ENCODE data around the gene EEFSEC. TPM values are rescaled to one million over a fixed set of nuclear protein-coding genes. Genes with fewer than 3 reads are reported as not detected.
A peak's percentile ranks its signal among the peaks of the same experiment; 100 is the strongest.

Gene EEFSEC
- total RNA-seq, 1 donor from 2014 or later = 6.1 TPM

GRCh38 chr3:128442070-128442469, 288.8 kb downstream of the EEFSEC start:
- no peaks in the 10 kb centered on the region for H3K4me1 ChIP-seq (ENCODE audit: insufficient read depth, low read length)
- DNase-seq (ENCODE audit: low read depth) = no peak
- no peak overlapping the region for H3K27ac ChIP-seq (ENCODE audit: low read depth, low read length)
- no peak for FAIRE-seq
- H3K27me3 ChIP-seq (ENCODE audit: insufficient read depth, low read length) = peaks cover 25% of the 10 kb centered on the region
- no peaks in the 10 kb centered on the region for H4K20me1 ChIP-seq (ENCODE audit: insufficient read depth, low read length)
- TF ChIP-seq EZH2 (IDR thresholded peaks at IDR 0.05; ENCODE audit: insufficient read depth, low read length) = no peak
- Mint-ChIP-seq H3K27me3 (ENCODE audit: low read depth, unreplicated experiment) (peaks cover 64% of the 10 kb centered on the region), H3K4me3 (ENCODE audit: unreplicated experiment) (no peak overlapping the region), H3K4me1 (ENCODE audit: low read depth, unreplicated experiment) (no peaks in the 10 kb centered on the region), H3K27ac (ENCODE audit: unreplicated experiment) (no peak overlapping the region), H3K36me3 (ENCODE audit: low read depth, unreplicated experiment) (peaks cover 2% of the 10 kb centered on the region), H3K9me3 (ENCODE audit: unreplicated experiment) (peaks cover 7% of the 10 kb centered on the region)
- H3K9ac ChIP-seq (ENCODE audit: low read length) = no peak overlapping the region
- H3K79me2 ChIP-seq (ENCODE audit: insufficient read depth, low read length) = no peaks in the 10 kb centered on the region
- no peaks in the 10 kb centered on the region for H3K36me3 ChIP-seq (ENCODE audit: insufficient read depth, low read length)
- no peak overlapping the region for H2AFZ ChIP-seq (ENCODE audit: low read depth, low read length)
- H3K4me3 ChIP-seq (ENCODE audit: insufficient read depth, low read depth, low read length) = no peak overlapping the region
- peaks cover 2% of the 10 kb centered on the region for H3K9me3 ChIP-seq (ENCODE audit: insufficient read depth, low read depth, low read length)
- no peak overlapping the region for H3K4me2 ChIP-seq (ENCODE audit: low read length)

GRCh38 chr3:128442949-128443348, 289.7 kb downstream of the EEFSEC start:
- Histone ChIP-seq H3K27ac (ENCODE audit: low read depth, low read length) (no peak overlapping the region), H2AFZ (ENCODE audit: low read depth, low read length) (no peak overlapping the region), H3K36me3 (ENCODE audit: insufficient read depth, low read length) (no peaks in the 10 kb centered on the region), H3K79me2 (ENCODE audit: insufficient read depth, low read length) (no peaks in the 10 kb centered on the region), H3K27me3 (ENCODE audit: insufficient read depth, low read length) (peaks cover 28% of the 10 kb centered on the region), H3K9me3 (ENCODE audit: insufficient read depth, low read depth, low read length) (peaks cover 2% of the 10 kb centered on the region), H4K20me1 (ENCODE audit: insufficient read depth, low read length) (no peaks in the 10 kb centered on the region), H3K4me2 (ENCODE audit: low read length) (no peak overlapping the region), H3K4me3 (ENCODE audit: insufficient read depth, low read depth, low read length) (no peak overlapping the region), H3K9ac (ENCODE audit: low read length) (no peak overlapping the region), H3K4me1 (ENCODE audit: insufficient read depth, low read length) (no peaks in the 10 kb centered on the region)
- no peak overlapping the region for H3K4me3 Mint-ChIP-seq (ENCODE audit: unreplicated experiment)
- peak overlapping the region; percentile 29 for H3K27ac Mint-ChIP-seq (ENCODE audit: unreplicated experiment)
- DNase-seq (ENCODE audit: low read depth) (no peak), FAIRE-seq (no peak)
- peaks cover 11% of the 10 kb centered on the region for H3K9me3 Mint-ChIP-seq (ENCODE audit: unreplicated experiment)
- H3K36me3 Mint-ChIP-seq (ENCODE audit: low read depth, unreplicated experiment) = peaks cover 2% of the 10 kb centered on the region
- H3K4me1 Mint-ChIP-seq (ENCODE audit: low read depth, unreplicated experiment) = no peaks in the 10 kb centered on the region
- no peak for TF ChIP-seq EZH2 (IDR thresholded peaks at IDR 0.05; ENCODE audit: insufficient read depth, low read length)
- TF ChIP-seq, protein P1, sequence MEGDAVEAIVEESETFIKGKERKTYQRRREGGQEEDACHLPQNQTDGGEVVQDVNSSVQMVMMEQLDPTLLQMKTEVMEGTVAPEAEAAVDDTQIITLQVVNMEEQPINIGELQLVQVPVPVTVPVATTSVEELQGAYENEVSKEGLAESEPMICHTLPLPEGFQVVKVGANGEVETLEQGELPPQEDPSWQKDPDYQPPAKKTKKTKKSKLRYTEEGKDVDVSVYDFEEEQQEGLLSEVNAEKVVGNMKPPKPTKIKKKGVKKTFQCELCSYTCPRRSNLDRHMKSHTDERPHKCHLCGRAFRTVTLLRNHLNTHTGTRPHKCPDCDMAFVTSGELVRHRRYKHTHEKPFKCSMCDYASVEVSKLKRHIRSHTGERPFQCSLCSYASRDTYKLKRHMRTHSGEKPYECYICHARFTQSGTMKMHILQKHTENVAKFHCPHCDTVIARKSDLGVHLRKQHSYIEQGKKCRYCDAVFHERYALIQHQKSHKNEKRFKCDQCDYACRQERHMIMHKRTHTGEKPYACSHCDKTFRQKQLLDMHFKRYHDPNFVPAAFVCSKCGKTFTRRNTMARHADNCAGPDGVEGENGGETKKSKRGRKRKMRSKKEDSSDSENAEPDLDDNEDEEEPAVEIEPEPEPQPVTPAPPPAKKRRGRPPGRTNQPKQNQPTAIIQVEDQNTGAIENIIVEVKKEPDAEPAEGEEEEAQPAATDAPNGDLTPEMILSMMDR (IDR thresholded peaks at IDR 0.05; ENCODE audit: insufficient read depth, low read depth, low read length) = no peak
- peaks cover 62% of the 10 kb centered on the region for H3K27me3 Mint-ChIP-seq (ENCODE audit: low read depth, unreplicated experiment)

GRCh38 chr3:128443771-128444170, 290.5 kb downstream of the EEFSEC start:
- Histone ChIP-seq H3K27ac (ENCODE audit: low read depth, low read length) (no peak overlapping the region), H3K9me3 (ENCODE audit: insufficient read depth, low read depth, low read length) (peaks cover 2% of the 10 kb centered on the region), H3K4me3 (ENCODE audit: insufficient read depth, low read depth, low read length) (no peak overlapping the region), H3K4me2 (ENCODE audit: low read length) (no peak overlapping the region), H3K36me3 (ENCODE audit: insufficient read depth, low read length) (no peaks in the 10 kb centered on the region), H3K79me2 (ENCODE audit: insufficient read depth, low read length) (no peaks in the 10 kb centered on the region), H2AFZ (ENCODE audit: low read depth, low read length) (no peak overlapping the region), H3K9ac (ENCODE audit: low read length) (no peak overlapping the region), H4K20me1 (ENCODE audit: insufficient read depth, low read length) (no peaks in the 10 kb centered on the region), H3K4me1 (ENCODE audit: insufficient read depth, low read length) (no peaks in the 10 kb centered on the region), H3K27me3 (ENCODE audit: insufficient read depth, low read length) (peaks cover 28% of the 10 kb centered on the region)
- Mint-ChIP-seq H3K36me3 (ENCODE audit: low read depth, unreplicated experiment) (peaks cover 2% of the 10 kb centered on the region), H3K27me3 (ENCODE audit: low read depth, unreplicated experiment) (peaks cover 66% of the 10 kb centered on the region), H3K9me3 (ENCODE audit: unreplicated experiment) (peaks cover 15% of the 10 kb centered on the region), H3K27ac (ENCODE audit: unreplicated experiment) (no peak overlapping the region), H3K4me1 (ENCODE audit: low read depth, unreplicated experiment) (peaks cover 5% of the 10 kb centered on the region), H3K4me3 (ENCODE audit: unreplicated experiment) (no peak overlapping the region)
- no peak for FAIRE-seq
- no peak for DNase-seq (ENCODE audit: low read depth)
- TF ChIP-seq, protein P1 (IDR thresholded peaks at IDR 0.05; ENCODE audit: insufficient read depth, low read depth, low read length) = no peak
- no peak for TF ChIP-seq EZH2 (IDR thresholded peaks at IDR 0.05; ENCODE audit: insufficient read depth, low read length)
